ENCODE data around the gene FBXW7.

The FBXW7 gene

DNA sequence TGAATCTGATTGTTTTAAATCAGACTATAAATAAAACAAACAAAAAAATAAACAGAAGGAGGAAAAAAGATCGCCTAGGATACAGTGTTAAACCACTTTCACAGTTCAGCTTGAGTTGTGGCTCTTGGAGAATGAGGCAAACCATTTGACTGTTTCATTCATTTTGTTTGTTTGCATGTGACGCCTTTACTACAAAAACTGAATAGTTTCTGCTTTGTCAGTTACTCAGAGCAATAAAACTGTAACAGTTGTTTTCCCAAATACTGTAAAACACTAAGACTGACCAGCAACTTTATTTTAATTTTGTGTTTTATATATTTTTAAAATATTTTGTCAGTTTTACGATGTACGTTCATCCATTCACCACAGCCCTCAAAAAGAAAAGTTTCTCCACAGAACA lies 214.5 kb downstream of the FBXW7 start:
- Histone ChIP-seq H3K4me1 (ENCODE audit: insufficient read depth, low read length) (no peaks in the 10 kb centered on the region), H3K9me3 (ENCODE audit: insufficient read depth, low read depth, low read length) (no peaks in the 10 kb centered on the region), H3K9ac (ENCODE audit: low read depth, low read length) (no peak overlapping the region), H3K36me3 (ENCODE audit: insufficient read depth, low read depth, low read length) (peaks cover 24% of the 10 kb centered on the region), H3K27me3 (ENCODE audit: insufficient read depth, low read length) (no peaks in the 10 kb centered on the region), H3K4me3 (ENCODE audit: low read length) (no peak overlapping the region), H3K27ac (ENCODE audit: low read length) (no peak overlapping the region)

DNA sequence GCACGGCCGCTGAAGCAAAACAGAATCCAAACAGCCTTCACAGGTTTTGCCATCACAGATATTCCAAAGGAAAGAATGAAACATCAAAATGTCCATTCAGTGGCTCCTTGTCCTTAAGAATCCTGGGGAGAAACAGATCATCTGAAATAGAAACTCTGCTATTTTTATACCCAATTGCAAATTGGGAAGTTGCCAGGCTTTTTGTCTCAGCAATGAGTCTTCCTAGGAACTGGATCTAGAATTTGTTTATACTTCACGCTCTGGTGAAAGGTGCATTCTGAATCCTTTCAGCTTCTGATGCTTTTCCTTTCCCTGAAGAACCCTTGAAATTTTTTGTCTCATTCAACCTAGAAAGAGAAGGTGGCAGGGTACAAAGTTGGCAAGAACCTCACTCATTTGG lies 218.9 kb downstream of the FBXW7 start:
- Histone ChIP-seq H3K27ac (ENCODE audit: low read length) (no peak overlapping the region), H3K4me3 (ENCODE audit: low read length) (no peak overlapping the region), H3K27me3 (ENCODE audit: insufficient read depth, low read length) (no peaks in the 10 kb centered on the region), H3K36me3 (ENCODE audit: insufficient read depth, low read depth, low read length) (peaks cover under 1% of the 10 kb centered on the region; the same call in 1 of the 2 replicates), H3K9ac (ENCODE audit: low read depth, low read length) (no peak overlapping the region), H3K4me1 (ENCODE audit: insufficient read depth, low read length) (no peaks in the 10 kb centered on the region), H3K9me3 (ENCODE audit: insufficient read depth, low read depth, low read length) (no peaks in the 10 kb centered on the region)

DNA sequence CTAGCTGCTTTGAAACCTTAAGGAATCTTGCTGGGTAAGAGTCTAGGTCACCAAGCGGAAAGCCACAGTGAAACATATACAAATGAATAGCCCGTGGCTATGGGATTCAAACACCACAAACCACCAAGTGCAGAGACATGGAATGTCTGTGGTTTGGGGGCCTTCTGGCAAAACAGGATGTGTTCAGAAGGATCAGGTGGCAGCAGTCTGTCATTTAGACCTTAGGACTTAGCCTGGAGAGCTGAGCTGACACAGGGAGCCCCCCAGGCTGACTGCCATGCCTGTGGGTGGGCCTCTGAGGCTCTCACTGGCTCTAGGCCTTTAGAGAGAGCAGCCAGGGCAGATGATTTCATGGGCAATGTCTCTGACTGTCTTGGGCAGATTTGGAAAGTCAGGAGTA lies 225.6 kb downstream of the FBXW7 start:
- no peak overlapping the region for H3K4me3 ChIP-seq (ENCODE audit: low read length)
- H3K36me3 ChIP-seq (ENCODE audit: insufficient read depth, low read depth, low read length): no peaks in the 10 kb centered on the region
- no peak overlapping the region for H3K9ac ChIP-seq (ENCODE audit: low read depth, low read length)
- H3K27me3 ChIP-seq (ENCODE audit: insufficient read depth, low read length): no peaks in the 10 kb centered on the region
- peaks cover 4% of the 10 kb centered on the region for H3K4me1 ChIP-seq (ENCODE audit: insufficient read depth, low read length)
- H3K27ac ChIP-seq (ENCODE audit: low read length): no peak overlapping the region
- H3K9me3 ChIP-seq (ENCODE audit: insufficient read depth, low read depth, low read length): no peaks in the 10 kb centered on the region

DNA sequence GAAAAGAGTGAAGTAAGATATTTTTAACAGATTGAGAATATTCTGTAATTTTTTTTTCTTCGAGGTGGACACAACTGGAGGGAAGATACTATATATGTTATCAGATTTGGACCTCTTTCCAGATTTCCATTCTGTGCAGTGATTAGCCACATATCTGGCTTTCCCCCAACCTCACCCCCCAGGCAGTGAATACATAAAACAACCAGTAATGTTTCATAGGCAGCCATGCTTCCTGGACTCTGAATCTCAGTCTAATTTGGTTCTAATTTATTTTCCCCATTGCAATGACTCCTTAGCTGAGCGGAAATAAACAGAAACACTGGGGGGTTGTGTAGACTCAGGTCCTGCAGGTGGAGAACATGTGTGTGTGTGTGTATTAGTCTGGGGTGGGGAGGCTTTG lies 226.5 kb downstream of the FBXW7 start:
- no peak overlapping the region for H3K27ac ChIP-seq (ENCODE audit: low read length)
- H3K27me3 ChIP-seq (ENCODE audit: insufficient read depth, low read length): no peaks in the 10 kb centered on the region
- H3K36me3 ChIP-seq (ENCODE audit: insufficient read depth, low read depth, low read length): no peaks in the 10 kb centered on the region
- H3K4me3 ChIP-seq (ENCODE audit: low read length): no peak overlapping the region
- H3K9ac ChIP-seq (ENCODE audit: low read depth, low read length): no peak overlapping the region
- peaks cover 4% of the 10 kb centered on the region for H3K4me1 ChIP-seq (ENCODE audit: insufficient read depth, low read length)
- H3K9me3 ChIP-seq (ENCODE audit: insufficient read depth, low read depth, low read length): no peaks in the 10 kb centered on the region

DNA sequence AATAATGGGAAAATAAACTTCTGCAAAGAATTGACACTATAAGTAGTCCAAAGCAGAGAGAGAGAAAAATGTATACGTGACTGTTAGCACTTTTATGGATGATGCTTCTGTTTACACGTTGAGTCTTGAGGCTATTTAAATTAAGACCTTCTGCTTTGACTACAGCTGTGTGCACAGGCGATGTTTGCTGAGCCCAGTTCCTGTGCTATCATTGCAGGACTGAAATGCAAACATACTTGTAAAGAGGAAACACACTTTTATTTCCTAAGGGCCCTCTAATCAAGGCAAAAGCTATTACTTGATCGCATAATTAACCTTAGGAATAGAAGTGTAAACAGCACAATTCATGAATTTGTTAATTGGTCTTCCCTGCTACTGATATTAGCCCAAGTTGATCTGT lies 226.9 kb downstream of the FBXW7 start:
- Histone ChIP-seq H3K9ac (ENCODE audit: low read depth, low read length) (no peak overlapping the region), H3K36me3 (ENCODE audit: insufficient read depth, low read depth, low read length) (no peaks in the 10 kb centered on the region), H3K4me3 (ENCODE audit: low read length) (no peak overlapping the region), H3K4me1 (ENCODE audit: insufficient read depth, low read length) (peaks cover 4% of the 10 kb centered on the region), H3K9me3 (ENCODE audit: insufficient read depth, low read depth, low read length) (no peaks in the 10 kb centered on the region), H3K27me3 (ENCODE audit: insufficient read depth, low read length) (no peaks in the 10 kb centered on the region), H3K27ac (ENCODE audit: low read length) (no peak overlapping the region)

DNA sequence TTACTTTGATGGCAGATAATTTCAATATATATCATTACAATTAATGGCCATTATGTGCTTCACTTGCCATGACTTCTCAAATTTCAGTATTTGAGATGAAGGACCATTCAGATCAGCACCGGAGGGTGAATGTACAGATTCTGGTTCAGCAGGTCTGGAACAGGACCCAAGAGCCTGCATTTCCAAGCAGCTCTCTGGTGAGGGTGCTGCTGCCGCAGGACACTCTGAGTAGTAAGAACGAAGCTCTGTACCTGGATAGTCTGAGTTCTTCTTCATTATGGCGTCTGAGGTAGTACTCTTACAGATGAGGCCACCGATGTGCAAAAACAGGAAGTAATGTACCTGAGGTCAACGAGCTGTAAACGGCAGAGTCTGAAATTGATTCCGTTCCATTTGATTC lies 228.2 kb downstream of the FBXW7 start:
- Histone ChIP-seq H3K9me3 (ENCODE audit: insufficient read depth, low read depth, low read length) (no peaks in the 10 kb centered on the region), H3K4me1 (ENCODE audit: insufficient read depth, low read length) (peaks cover 4% of the 10 kb centered on the region), H3K27ac (ENCODE audit: low read length) (no peak overlapping the region), H3K4me3 (ENCODE audit: low read length) (no peak overlapping the region), H3K27me3 (ENCODE audit: insufficient read depth, low read length) (no peaks in the 10 kb centered on the region), H3K36me3 (ENCODE audit: insufficient read depth, low read depth, low read length) (no peaks in the 10 kb centered on the region), H3K9ac (ENCODE audit: low read depth, low read length) (no peak overlapping the region)

DNA sequence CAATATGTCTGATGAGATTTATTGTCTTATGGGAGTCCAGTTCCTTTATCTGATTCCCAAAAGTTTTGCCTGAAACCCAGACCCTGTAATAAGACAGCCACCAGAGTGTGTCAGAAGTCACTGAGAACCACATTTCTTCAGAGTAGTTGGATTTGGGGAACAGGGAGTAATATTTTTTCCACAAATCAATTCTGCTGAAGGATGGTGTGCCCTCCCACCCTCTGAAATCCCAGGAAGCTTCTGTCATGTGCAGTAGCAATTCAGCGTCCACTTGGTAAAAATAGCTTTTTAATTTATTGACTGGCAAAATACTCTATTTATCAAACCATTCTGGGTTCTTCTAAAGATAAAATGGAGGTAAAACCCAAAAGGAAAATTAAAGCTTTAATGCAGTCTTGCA lies 229.4 kb downstream of the FBXW7 start:
- Histone ChIP-seq H3K27ac (ENCODE audit: low read length) (no peak overlapping the region), H3K9ac (ENCODE audit: low read depth, low read length) (no peak overlapping the region), H3K9me3 (ENCODE audit: insufficient read depth, low read depth, low read length) (no peaks in the 10 kb centered on the region), H3K27me3 (ENCODE audit: insufficient read depth, low read length) (no peaks in the 10 kb centered on the region), H3K4me1 (ENCODE audit: insufficient read depth, low read length) (peaks cover 4% of the 10 kb centered on the region), H3K36me3 (ENCODE audit: insufficient read depth, low read depth, low read length) (no peaks in the 10 kb centered on the region), H3K4me3 (ENCODE audit: low read length) (no peak overlapping the region)

DNA sequence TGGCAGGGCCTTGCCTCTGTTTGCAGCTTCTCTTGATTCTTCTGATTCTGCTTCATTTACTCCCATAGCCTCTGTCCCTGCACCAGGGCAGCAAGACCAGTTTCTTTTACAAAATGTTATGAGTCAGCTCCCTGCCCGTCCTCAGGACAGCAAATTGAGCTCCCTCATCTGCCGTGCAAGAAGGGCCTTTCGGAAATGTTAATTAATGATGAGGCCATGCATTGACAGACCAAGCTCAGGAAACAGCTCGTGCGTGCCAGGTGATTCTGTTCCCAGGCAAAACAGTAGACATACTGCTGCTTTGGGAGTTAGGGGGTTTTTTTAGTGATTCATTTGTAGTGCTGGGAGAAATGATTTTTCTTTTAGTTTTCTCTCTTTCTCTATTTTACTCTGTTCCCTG lies 231.7 kb downstream of the FBXW7 start:
- Histone ChIP-seq H3K9me3 (ENCODE audit: insufficient read depth, low read depth, low read length) (no peaks in the 10 kb centered on the region), H3K4me1 (ENCODE audit: insufficient read depth, low read length) (no peaks in the 10 kb centered on the region; the same call in 1 of the 2 replicates), H3K27me3 (ENCODE audit: insufficient read depth, low read length) (no peaks in the 10 kb centered on the region), H3K36me3 (ENCODE audit: insufficient read depth, low read depth, low read length) (no peaks in the 10 kb centered on the region), H3K4me3 (ENCODE audit: low read length) (no peak overlapping the region), H3K9ac (ENCODE audit: low read depth, low read length) (no peak overlapping the region), H3K27ac (ENCODE audit: low read length) (no peak overlapping the region)

DNA sequence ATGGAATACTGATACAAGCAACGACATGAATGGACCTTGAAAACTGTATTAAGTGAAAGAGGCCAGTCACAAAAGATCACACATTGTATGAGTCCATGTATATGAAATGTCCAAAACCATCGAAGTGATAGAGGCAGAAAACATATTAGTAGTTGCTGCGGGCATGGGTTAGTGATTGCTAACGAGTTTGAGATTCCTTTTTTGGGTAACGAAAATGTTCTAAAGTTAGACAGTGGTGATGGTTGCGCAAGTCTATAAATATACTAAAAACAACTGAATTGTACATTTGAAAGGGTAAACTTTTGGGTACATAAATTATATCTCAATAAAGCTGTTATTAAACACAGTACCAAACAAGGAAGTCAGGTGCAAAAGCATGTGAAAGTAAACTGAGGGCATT lies 234.5 kb downstream of the FBXW7 start:
- Histone ChIP-seq H3K9ac (ENCODE audit: low read depth, low read length) (no peak overlapping the region), H3K9me3 (ENCODE audit: insufficient read depth, low read depth, low read length) (no peaks in the 10 kb centered on the region), H3K4me1 (ENCODE audit: insufficient read depth, low read length) (no peaks in the 10 kb centered on the region; the same call in 1 of the 2 replicates), H3K36me3 (ENCODE audit: insufficient read depth, low read depth, low read length) (no peaks in the 10 kb centered on the region), H3K4me3 (ENCODE audit: low read length) (no peak overlapping the region), H3K27ac (ENCODE audit: low read length) (no peak overlapping the region), H3K27me3 (ENCODE audit: insufficient read depth, low read length) (no peaks in the 10 kb centered on the region)

DNA sequence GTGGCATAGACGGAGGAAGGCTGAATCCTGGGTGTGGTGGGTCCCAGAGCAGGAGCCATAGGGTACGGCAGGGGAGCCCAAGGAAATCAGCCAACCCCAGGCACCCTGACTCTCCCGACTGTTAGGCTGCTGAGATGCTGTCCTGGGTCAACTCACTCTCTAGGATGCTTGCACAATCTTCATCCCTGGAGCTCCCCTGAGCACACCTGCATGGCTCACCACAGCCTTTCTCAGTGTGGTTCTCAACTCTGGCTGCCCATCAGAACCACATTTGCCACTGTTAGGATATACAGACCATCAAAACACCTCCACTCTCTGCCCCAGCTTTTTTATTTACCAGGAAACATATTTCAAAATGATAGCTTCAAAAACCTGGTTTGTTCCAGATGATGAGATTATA lies 236.3 kb downstream of the FBXW7 start:
- H3K27me3 ChIP-seq (ENCODE audit: insufficient read depth, low read length): no peaks in the 10 kb centered on the region
- no peak overlapping the region for H3K9ac ChIP-seq (ENCODE audit: low read depth, low read length)
- H3K4me3 ChIP-seq (ENCODE audit: low read length): no peak overlapping the region
- H3K4me1 ChIP-seq (ENCODE audit: insufficient read depth, low read length): no peaks in the 10 kb centered on the region; the same call in 1 of the 2 replicates
- H3K9me3 ChIP-seq (ENCODE audit: insufficient read depth, low read depth, low read length): no peaks in the 10 kb centered on the region
- no peaks in the 10 kb centered on the region for H3K36me3 ChIP-seq (ENCODE audit: insufficient read depth, low read depth, low read length)
- H3K27ac ChIP-seq (ENCODE audit: low read length): no peak overlapping the region

DNA sequence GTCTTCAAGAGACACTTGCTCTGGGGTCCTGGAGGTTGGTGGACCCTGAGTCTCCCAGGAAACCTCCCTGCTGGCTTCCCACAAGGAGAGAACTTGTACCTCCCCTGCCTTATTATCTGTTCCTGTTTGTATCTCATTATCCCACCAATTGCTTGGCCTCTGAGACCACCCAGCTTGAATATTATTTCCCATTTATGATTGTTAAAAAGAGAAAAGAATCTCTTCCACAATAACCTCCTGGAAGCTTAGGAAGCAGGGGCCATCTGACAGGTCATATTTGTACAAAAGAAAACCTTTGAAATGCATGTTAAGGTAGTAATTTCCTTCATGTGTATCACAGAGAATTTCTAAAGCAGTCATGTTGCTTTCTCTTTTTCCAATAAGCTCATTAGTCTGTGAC lies 239.5 kb downstream of the FBXW7 start:
- H3K4me3 ChIP-seq (ENCODE audit: low read length): no peak overlapping the region
- no peaks in the 10 kb centered on the region for H3K9me3 ChIP-seq (ENCODE audit: insufficient read depth, low read depth, low read length)
- H3K36me3 ChIP-seq (ENCODE audit: insufficient read depth, low read depth, low read length): no peaks in the 10 kb centered on the region
- no peak overlapping the region for H3K9ac ChIP-seq (ENCODE audit: low read depth, low read length)
- no peak overlapping the region for H3K27ac ChIP-seq (ENCODE audit: low read length)
- peaks cover 9% of the 10 kb centered on the region; the same call in 1 of the 2 replicates for H3K4me1 ChIP-seq (ENCODE audit: insufficient read depth, low read length)
- no peaks in the 10 kb centered on the region for H3K27me3 ChIP-seq (ENCODE audit: insufficient read depth, low read length)

DNA sequence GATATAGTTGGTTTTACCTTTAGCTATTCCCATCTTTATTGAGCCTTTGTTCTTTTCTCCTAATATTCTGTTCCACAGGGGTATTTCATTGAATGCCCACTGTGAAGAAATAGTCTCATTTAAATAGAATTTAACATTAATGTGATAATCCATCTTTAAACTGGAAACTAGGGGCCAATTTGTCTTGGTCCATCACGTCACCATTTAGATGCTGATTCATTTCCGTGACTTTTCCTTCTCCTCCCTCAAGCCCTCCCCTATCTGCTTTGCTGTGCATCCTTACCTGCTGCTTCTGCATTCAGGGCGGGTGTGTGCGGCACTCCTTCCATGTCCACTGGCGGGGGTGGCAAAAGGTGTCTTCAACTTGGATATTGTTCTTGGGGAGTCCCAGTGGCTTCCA lies 241.1 kb downstream of the FBXW7 start:
- no peaks in the 10 kb centered on the region for H3K27me3 ChIP-seq (ENCODE audit: insufficient read depth, low read length)
- H3K4me1 ChIP-seq (ENCODE audit: insufficient read depth, low read length): peaks cover 9% of the 10 kb centered on the region; the same call in 1 of the 2 replicates
- H3K9me3 ChIP-seq (ENCODE audit: insufficient read depth, low read depth, low read length): no peaks in the 10 kb centered on the region
- H3K36me3 ChIP-seq (ENCODE audit: insufficient read depth, low read depth, low read length): no peaks in the 10 kb centered on the region
- H3K9ac ChIP-seq (ENCODE audit: low read depth, low read length): no peak overlapping the region
- H3K4me3 ChIP-seq (ENCODE audit: low read length): no peak overlapping the region
- no peak overlapping the region for H3K27ac ChIP-seq (ENCODE audit: low read length)

DNA sequence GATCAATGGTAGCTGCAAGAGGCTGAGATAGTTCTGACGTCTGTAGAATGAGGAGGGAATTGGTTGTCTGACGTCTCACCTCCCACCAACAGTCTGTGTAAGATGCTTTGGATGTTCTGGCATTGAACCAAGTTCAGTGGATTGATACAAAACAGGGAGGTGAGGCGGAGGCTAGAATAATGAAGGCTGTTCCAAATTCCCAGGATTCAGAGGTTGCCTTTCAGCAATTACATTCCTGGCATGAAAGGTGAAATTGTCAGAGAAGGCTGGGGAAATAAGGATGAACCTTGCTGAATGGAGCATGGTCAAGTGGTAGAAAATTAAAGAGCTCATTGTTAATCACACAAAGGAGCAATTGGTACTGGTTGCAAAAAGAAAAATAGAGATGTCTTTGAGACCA lies 241.6 kb downstream of the FBXW7 start:
- H3K4me1 ChIP-seq (ENCODE audit: insufficient read depth, low read length): peaks cover 9% of the 10 kb centered on the region; the same call in 1 of the 2 replicates
- no peaks in the 10 kb centered on the region for H3K27me3 ChIP-seq (ENCODE audit: insufficient read depth, low read length)
- H3K9ac ChIP-seq (ENCODE audit: low read depth, low read length): no peak overlapping the region

More for the DNA sequence above, 241.6 kb downstream of the FBXW7 start:
- H3K9me3 ChIP-seq (ENCODE audit: insufficient read depth, low read depth, low read length): no peaks in the 10 kb centered on the region
- H3K27ac ChIP-seq (ENCODE audit: low read length): no peak overlapping the region
- H3K4me3 ChIP-seq (ENCODE audit: low read length): no peak overlapping the region
- no peaks in the 10 kb centered on the region for H3K36me3 ChIP-seq (ENCODE audit: insufficient read depth, low read depth, low read length)
